ENCODE data around the gene TMEM201.

TMEM201 gene

DNA sequence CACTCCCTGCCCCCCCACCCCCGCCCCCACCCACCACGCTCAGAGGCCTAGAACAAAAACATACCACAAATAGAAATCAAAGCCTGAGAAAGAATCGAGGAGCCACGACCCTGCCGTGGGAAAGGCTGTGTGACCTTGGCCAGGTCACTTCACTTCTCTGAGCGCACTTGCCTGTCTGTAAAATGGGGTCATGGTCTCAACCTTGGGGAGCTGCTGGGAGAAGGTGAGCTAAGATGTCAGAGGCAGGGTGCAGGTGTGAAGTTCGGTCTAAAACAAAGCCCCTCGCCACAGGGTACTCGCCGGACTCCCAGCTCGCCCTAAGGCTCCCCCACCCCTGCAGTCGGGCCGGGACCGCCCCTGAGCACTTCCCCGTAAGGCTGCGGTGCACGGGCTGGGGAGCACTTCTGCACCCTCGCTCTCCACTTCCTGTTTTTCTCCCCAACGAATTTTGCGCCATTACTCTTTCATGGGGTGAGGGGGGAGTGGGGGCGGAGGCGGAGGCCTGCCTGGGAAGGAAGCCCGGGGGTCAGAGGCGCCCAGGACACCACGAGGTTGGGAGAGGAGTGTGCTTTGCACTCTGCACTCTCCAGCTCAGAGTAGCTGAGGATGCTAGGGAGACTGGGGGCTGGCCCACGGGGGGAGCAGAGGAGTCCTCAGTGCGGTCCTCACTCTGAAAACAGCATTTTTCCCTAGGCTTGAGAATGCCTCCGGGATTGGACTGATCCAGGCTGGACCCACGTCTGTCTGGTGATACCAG, 40.9 kb downstream of the TMEM201 start:
- TF ChIP-seq, protein P1, sequence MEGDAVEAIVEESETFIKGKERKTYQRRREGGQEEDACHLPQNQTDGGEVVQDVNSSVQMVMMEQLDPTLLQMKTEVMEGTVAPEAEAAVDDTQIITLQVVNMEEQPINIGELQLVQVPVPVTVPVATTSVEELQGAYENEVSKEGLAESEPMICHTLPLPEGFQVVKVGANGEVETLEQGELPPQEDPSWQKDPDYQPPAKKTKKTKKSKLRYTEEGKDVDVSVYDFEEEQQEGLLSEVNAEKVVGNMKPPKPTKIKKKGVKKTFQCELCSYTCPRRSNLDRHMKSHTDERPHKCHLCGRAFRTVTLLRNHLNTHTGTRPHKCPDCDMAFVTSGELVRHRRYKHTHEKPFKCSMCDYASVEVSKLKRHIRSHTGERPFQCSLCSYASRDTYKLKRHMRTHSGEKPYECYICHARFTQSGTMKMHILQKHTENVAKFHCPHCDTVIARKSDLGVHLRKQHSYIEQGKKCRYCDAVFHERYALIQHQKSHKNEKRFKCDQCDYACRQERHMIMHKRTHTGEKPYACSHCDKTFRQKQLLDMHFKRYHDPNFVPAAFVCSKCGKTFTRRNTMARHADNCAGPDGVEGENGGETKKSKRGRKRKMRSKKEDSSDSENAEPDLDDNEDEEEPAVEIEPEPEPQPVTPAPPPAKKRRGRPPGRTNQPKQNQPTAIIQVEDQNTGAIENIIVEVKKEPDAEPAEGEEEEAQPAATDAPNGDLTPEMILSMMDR (IDR thresholded peaks at IDR 0.05; ENCODE audit: unreplicated experiment in 3 of 3), result no peak
- no peak overlapping the region for H3K27ac Mint-ChIP-seq
- H3K27me3 Mint-ChIP-seq (ENCODE audit: low read depth), result peaks cover 47% of the 10 kb centered on the region
- H3K4me1 Mint-ChIP-seq, result peaks cover 4% of the 10 kb centered on the region
- H3K36me3 Mint-ChIP-seq (ENCODE audit: low read depth), result no peaks in the 10 kb centered on the region
- no peaks in the 10 kb centered on the region for H3K9me3 Mint-ChIP-seq
- H3K4me3 Mint-ChIP-seq, result no peak overlapping the region

DNA sequence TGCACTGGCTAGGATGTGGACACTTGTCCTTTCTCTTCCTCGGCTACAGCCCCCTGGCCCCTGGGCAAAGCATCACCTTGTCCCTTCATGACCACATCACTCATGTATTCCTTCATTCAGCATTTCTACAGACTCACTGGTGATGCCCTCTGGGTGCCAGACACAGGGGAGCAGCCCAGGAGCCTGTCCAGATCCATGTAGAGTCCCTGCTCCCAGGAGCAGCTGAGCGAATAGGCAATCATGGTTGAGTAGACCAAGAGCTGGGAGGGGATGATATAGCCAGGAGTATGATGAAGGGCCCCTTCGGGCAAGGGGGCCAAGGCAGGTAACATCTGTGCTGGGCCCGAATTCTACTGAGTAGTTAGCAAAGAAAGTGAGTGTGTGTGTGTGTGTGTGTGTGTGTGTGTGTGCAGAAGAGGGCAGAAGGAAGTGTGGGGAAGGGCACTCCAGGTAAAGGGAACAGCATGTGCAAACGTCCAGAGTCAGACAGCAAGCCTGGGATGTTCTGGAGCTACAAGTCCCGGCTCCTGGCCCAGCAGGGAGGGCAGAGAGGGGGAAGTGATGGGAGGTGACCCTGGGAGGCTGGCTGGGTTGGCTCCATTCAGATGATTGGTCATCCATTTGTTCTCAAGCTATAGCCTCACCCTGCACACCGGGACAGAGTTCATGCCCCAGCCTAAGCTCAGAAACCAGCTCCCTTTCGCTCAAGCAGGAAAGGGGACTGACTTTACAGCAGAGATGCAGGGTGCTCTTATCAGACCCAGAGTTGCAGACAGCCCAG, 41.8 kb downstream of the TMEM201 start:
- peaks cover 4% of the 10 kb centered on the region for H3K4me1 Mint-ChIP-seq
- peaks cover 3% of the 10 kb centered on the region for H3K36me3 Mint-ChIP-seq (ENCODE audit: low read depth)
- H3K27ac Mint-ChIP-seq, result no peak overlapping the region
- TF ChIP-seq, protein P1 (IDR thresholded peaks at IDR 0.05; ENCODE audit: unreplicated experiment in 3 of 3), result no peak
- no peak overlapping the region for H3K4me3 Mint-ChIP-seq
- peaks cover 2% of the 10 kb centered on the region for H3K9me3 Mint-ChIP-seq
- peaks cover 48% of the 10 kb centered on the region for H3K27me3 Mint-ChIP-seq (ENCODE audit: low read depth)

DNA sequence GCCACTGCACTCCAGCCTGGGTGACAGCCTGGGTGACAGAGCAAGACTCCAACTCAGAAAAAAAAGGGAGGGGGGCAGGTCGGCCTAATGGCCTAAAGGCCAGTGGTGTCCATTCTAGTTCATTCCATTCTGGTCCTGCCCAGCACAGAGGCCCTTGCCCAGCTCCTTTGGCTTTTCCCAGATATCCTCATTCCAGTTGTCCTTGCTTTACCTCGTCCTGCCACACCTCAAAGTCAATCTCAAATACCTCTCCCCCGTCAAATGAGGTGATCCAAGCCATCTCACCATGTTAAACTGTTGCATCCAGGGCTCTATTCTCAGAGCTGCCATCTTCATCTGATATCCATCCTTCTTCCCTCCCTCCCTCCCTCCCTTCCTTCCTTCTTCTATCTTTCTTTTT, 42.9 kb downstream of the TMEM201 start:
- TF ChIP-seq, protein P1 (IDR thresholded peaks at IDR 0.05; ENCODE audit: unreplicated experiment in 3 of 3), result no peak
- Mint-ChIP-seq H3K9me3 (peaks cover 2% of the 10 kb centered on the region), H3K4me3 (no peak overlapping the region), H3K36me3 (ENCODE audit: low read depth) (peaks cover 3% of the 10 kb centered on the region), H3K27ac (no peak overlapping the region), H3K4me1 (peaks cover 4% of the 10 kb centered on the region), H3K27me3 (ENCODE audit: low read depth) (peaks cover 38% of the 10 kb centered on the region)

DNA sequence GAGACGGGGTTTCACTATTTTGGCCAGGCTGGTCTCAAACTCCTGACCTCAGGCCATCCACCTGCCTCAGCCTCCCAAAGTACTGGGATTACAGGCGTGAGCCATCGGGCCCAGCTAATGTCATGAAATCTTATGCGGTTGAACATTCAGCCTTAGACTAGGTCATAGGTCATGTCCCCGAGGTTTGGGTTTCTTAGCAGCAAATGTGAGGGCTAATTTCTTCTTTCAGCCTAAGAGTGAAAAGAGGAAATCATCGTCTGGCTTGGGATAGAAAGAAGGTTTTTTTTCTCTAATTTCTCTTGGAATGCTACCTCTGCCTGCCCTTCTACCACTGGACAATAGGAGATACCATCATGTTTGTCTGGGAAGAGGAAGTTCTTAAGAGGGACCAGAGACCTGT, 44.8 kb downstream of the TMEM201 start:
- H3K27ac Mint-ChIP-seq, result no peak overlapping the region
- H3K27me3 Mint-ChIP-seq (ENCODE audit: low read depth), result peaks cover 23% of the 10 kb centered on the region
- H3K4me1 Mint-ChIP-seq, result peaks cover under 1% of the 10 kb centered on the region
- peaks cover 3% of the 10 kb centered on the region for H3K36me3 Mint-ChIP-seq (ENCODE audit: low read depth)
- TF ChIP-seq, protein P1 (IDR thresholded peaks at IDR 0.05; ENCODE audit: unreplicated experiment in 3 of 3), result no peak
- H3K4me3 Mint-ChIP-seq, result no peak overlapping the region
- H3K9me3 Mint-ChIP-seq, result peaks cover 2% of the 10 kb centered on the region

DNA sequence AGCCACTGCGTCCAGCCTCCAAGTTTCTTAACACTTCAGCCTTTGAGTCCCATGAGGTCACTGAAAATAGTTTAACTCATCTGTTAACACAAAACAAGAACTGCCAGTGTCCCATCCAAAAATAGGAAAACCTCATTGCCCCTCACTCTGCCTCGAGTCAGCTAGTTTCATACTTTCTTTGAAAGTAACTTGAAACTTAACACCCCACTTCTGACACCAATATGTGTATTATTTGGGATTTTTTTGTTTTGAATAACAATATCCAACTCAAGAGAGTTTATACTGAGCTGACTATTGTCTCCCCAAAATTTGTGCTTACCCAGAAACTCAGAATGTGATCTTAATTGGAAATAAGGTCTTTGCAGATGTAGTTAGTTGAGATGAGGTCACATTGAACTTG, 45.9 kb downstream of the TMEM201 start:
- H3K36me3 Mint-ChIP-seq (ENCODE audit: low read depth), result peaks cover 3% of the 10 kb centered on the region
- H3K27ac Mint-ChIP-seq, result no peak overlapping the region
- H3K4me1 Mint-ChIP-seq, result no peaks in the 10 kb centered on the region
- H3K9me3 Mint-ChIP-seq, result peaks cover 2% of the 10 kb centered on the region
- TF ChIP-seq, protein P1 (IDR thresholded peaks at IDR 0.05; ENCODE audit: unreplicated experiment in 3 of 3), result no peak
- H3K4me3 Mint-ChIP-seq, result no peak overlapping the region
- H3K27me3 Mint-ChIP-seq (ENCODE audit: low read depth), result peaks cover 22% of the 10 kb centered on the region
